GM12878 (cell line): ENCODE data around the gene PUSL1. TPM values are rescaled to one million over a fixed set of nuclear protein-coding genes. Genes with fewer than 3 reads are reported as not detected.

ENCODE experiments used
- ATAC-seq: fragments of 200-7000 bp; cut with Tn5 transposase; 3 replicates; pipeline ENCODE4 v1.9.1; 2020; ENCODE audit warnings: mild to moderate bottlenecking, moderate library complexity
- BruUV-seq: library from RNA; stranded (reverse); fragments of 400-500 nt; replicated peaks from 2 replicates; lab custom pipeline; 2021; lab: Mats Ljungman, UMichigan
- CTCF ChIA-PET: fragments of 300-600 bp; sonication (Branson Sonifier 250); formaldehyde crosslinking; extraction: SDS; loops from one replicate; lab custom pipeline; 2021; ENCODE audit warnings: inconsistent platforms; lab: Yijun Ruan, JAX
- POLR2A ChIA-PET: fragments of 350-600 bp; formaldehyde crosslinking; extraction: SDS; loops from one replicate; lab custom pipeline; 2021; ENCODE audit warnings: inconsistent platforms; lab: Charles Lee
- RAD21 ChIA-PET: fragments of 300-600 bp; sonication (Branson Sonifier 250); formaldehyde crosslinking; loops from one replicate; lab custom pipeline; 2023; ENCODE audit warnings: antibody characterized with exemption; ENCODE audit not compliant: unreplicated experiment; lab: Charles Lee
- SMC1A ChIA-PET: fragments of 300-600 bp; sonication (Branson Sonifier 250); formaldehyde crosslinking; loops from one replicate; lab custom pipeline; 2023; ENCODE audit not compliant: unreplicated experiment, uncharacterized antibody; lab: Charles Lee
- DNase-seq: peaks from one replicate; pipeline ENCODE4 v3.0.0-alpha.2; 2011; ENCODE audit warnings: low read depth, low spot score
- FAIRE-seq: peaks from 3 replicates; lab custom pipeline; 2011; peaks lifted over from hg19 to GRCh38; lab: Jason Lieb, UNC
- H2AFZ ChIP-seq: 2 replicates; pipeline ENCODE4 v1.6.0; 2011; ENCODE audit warnings: low read depth, low read length, control low read depth; ENCODE audit not compliant: control insufficient read depth
- H3K27ac ChIP-seq: 2 replicates; pipeline ENCODE4 v1.5.1; 2011; ENCODE audit warnings: control low read depth; ENCODE audit not compliant: control insufficient read depth, insufficient read depth
- H3K27me3 ChIP-seq, 2 experiments: replicated peaks in 1 of 2; 2 replicates each; pipeline versions ENCODE4 v1.6.0 to v1.6.1; 2011; ENCODE audit warnings: low read length in 1 of 2; ENCODE audit not compliant: control insufficient read depth in 2 of 2, insufficient read depth in 2 of 2
- H3K36me3 ChIP-seq, 2 experiments: 2 replicates each; pipeline ENCODE4 v1.5.1; 2011; ENCODE audit warnings: low read length in 1 of 2; ENCODE audit not compliant: control insufficient read depth in 2 of 2, insufficient read depth in 2 of 2
- H3K4me1 ChIP-seq: 2 replicates; pipeline ENCODE4 v1.6.1; 2011; ENCODE audit warnings: mild to moderate bottlenecking, low read length, moderate library complexity, mixed read lengths; ENCODE audit not compliant: control insufficient read depth, insufficient read depth
- H3K4me2 ChIP-seq: 2 replicates; pipeline ENCODE4 v1.6.0; 2011; ENCODE audit warnings: control low read depth; ENCODE audit not compliant: control insufficient read depth, insufficient read depth
- H3K4me3 ChIP-seq: fragments of 200-600 bp; sonication (generic); 2 replicates; pipeline ENCODE4 v1.5.1; 2016
- H3K79me2 ChIP-seq: 2 replicates; pipeline ENCODE4 v1.6.0; 2011; ENCODE audit warnings: low read length; ENCODE audit not compliant: control insufficient read depth, insufficient read depth
- H3K9ac ChIP-seq: 2 replicates; pipeline ENCODE4 v1.8.0; 2011; ENCODE audit warnings: low read length, control low read depth, mixed read lengths; ENCODE audit not compliant: control insufficient read depth, insufficient read depth
- H3K9me3 ChIP-seq: replicated peaks from 3 replicates; pipeline ENCODE4 v1.5.1; 2011; ENCODE audit warnings: mild to moderate bottlenecking, low read length; ENCODE audit not compliant: control insufficient read depth, insufficient read depth
- H4K20me1 ChIP-seq: 2 replicates; pipeline ENCODE4 v1.6.0; 2011; ENCODE audit not compliant: control insufficient read depth, insufficient read depth
- CBX3 ChIP-seq: fragments of 200-600 bp; sonication (generic); IDR thresholded peaks from 2 replicates; pipeline ENCODE4 v1.6.1; 2016; ENCODE audit warnings: low read depth, borderline replicate concordance
- GATAD2B ChIP-seq: fragments of 450-650 bp; conservative IDR thresholded peaks from 2 replicates; pipeline ENCODE4 v1.6.1; 2017; ENCODE audit warnings: low read depth, mild to moderate bottlenecking, moderate library complexity
- HDAC2 ChIP-seq: fragments of 200-600 bp; sonication (generic); IDR thresholded peaks from 2 replicates; pipeline ENCODE4 v1.6.1; 2017
- HDGF ChIP-seq: fragments of 450-650 bp; IDR thresholded peaks from 2 replicates; pipeline ENCODE4 v1.6.1; 2016; ENCODE audit warnings: antibody characterized with exemption
- LARP7 ChIP-seq: fragments of 450-650 bp; IDR thresholded peaks from 2 replicates; pipeline ENCODE4 v1.6.1; 2017; ENCODE audit warnings: mild to moderate bottlenecking
- NR2C1 ChIP-seq: fragments of 450-650 bp; IDR thresholded peaks from 2 replicates; pipeline ENCODE4 v1.6.1; 2017; ENCODE audit warnings: antibody characterized with exemption, mild to moderate bottlenecking, moderate library complexity
- PKNOX1 ChIP-seq: fragments of 450-650 bp; IDR thresholded peaks from 2 replicates; pipeline ENCODE4 v1.6.1; 2016; ENCODE audit warnings: mild to moderate bottlenecking
- SREBF1 ChIP-seq: IDR thresholded peaks from 2 replicates; pipeline ENCODE4 v1.6.1; 2012; ENCODE audit warnings: mild to moderate bottlenecking, low read length
- TBL1XR1 ChIP-seq: IDR thresholded peaks from 2 replicates; pipeline ENCODE4 v1.6.1; 2012; ENCODE audit warnings: low read depth, low read length, improper control_type of control experiment
- TCF7 ChIP-seq: IDR thresholded peaks from 2 replicates; pipeline ENCODE4 v1.6.1; 2014; ENCODE audit warnings: antibody characterized with exemption, borderline replicate concordance
- YBX1 ChIP-seq: fragments of 450-650 bp; IDR thresholded peaks from 2 replicates; pipeline ENCODE4 v1.6.1; 2016; ENCODE audit warnings: antibody characterized with exemption
- ZNF622 ChIP-seq: fragments of 450-650 bp; IDR thresholded peaks from 2 replicates; pipeline ENCODE4 v1.6.1; 2017; ENCODE audit warnings: mild to moderate bottlenecking, inconsistent platforms
- WGBS: methylation state at CpG from one replicate; pipeline ENCODE4 v1.1.6; 2016; ENCODE audit warnings: low lambda C conversion rate; ENCODE audit not compliant: insufficient replicate concordance, insufficient coverage; ENCODE audit errors: missing lambda C conversion rate; 5-methylcytosine and 5-hydroxymethylcytosine counted together
- in situ Hi-C: fragments of 300-500 bp; cut with MboI; formaldehyde crosslinking; loops from 9 replicates; pipeline ENCODE4 v1.14.3; 2018; ENCODE audit warnings: mixed read lengths
- intact Hi-C: fragments of 100-400 bp; cut with micrococcal nuclease; formaldehyde crosslinking; loops from one replicate; pipeline ENCODE4 v1.14.2; 2022; ENCODE audit not compliant: unreplicated experiment
- polyA plus RNA-seq, 11 experiments: library from polyadenylated mRNA; depleted of rRNA in 4 of 11; unstranded in 6 of 11; stranded (reverse) in 5 of 11; fragments of >200 nt; fragmentation: Nextera tagmentation in 4 of 11; fragmentation: Illumina TruSeq in 1 of 11; extraction: Ambion mirVana in 4 of 11; extraction: Trizol in 1 of 11; gene quantifications; 1 replicate in 1 of 11; 2 replicates in 10 of 11; pipeline versions ENCODE4 v1.2.1 to v1.2.3, GENCODE V29; 2011 to 2016; ENCODE audit warnings: inconsistent platforms in 2 of 11, missing spikeins in 2 of 11, low read depth in 1 of 11
- total RNA-seq, 4 experiments: library from RNA; depleted of rRNA in 3 of 4; stranded (reverse); fragments of >200 nt in 3 of 4; fragmentation: Illumina TruSeq in 1 of 4; extraction: Trizol in 1 of 4; gene quantifications; 2 replicates each; pipeline versions ENCODE4 v1.2.1 to v1.2.3, GENCODE V29; 2013 to 2021
- TF ChIP-seq, protein P1 (sequence below): IDR thresholded peaks from 2 replicates; pipeline ENCODE4 v1.6.1; 2012; ENCODE audit warnings: low read depth, low read length, improper control_type of control experiment
- TF ChIP-seq, protein P2 (sequence below): IDR thresholded peaks from 2 replicates; pipeline ENCODE4 v1.6.1; 2011; ENCODE audit warnings: low read depth, low read length, improper control_type of control experiment, borderline replicate concordance
- TF ChIP-seq, protein P3 (sequence below): fragments of 450-650 bp; conservative IDR thresholded peaks from 2 replicates; pipeline ENCODE4 v1.6.1; 2017; ENCODE audit warnings: mild to moderate bottlenecking, moderate library complexity
- TF ChIP-seq, protein P4 (sequence below): IDR thresholded peaks from 2 replicates; pipeline ENCODE4 v1.6.1; 2012; ENCODE audit warnings: mild to moderate bottlenecking, low read depth, low read length

Gene PUSL1
- total and polyA plus RNA-seq, 10 of the 15 experiments (the other 5 are each of a cell fraction or from before 2014, with no cell fraction given) = 0.16 to 28.4 (median 15.1) TPM

DNA sequence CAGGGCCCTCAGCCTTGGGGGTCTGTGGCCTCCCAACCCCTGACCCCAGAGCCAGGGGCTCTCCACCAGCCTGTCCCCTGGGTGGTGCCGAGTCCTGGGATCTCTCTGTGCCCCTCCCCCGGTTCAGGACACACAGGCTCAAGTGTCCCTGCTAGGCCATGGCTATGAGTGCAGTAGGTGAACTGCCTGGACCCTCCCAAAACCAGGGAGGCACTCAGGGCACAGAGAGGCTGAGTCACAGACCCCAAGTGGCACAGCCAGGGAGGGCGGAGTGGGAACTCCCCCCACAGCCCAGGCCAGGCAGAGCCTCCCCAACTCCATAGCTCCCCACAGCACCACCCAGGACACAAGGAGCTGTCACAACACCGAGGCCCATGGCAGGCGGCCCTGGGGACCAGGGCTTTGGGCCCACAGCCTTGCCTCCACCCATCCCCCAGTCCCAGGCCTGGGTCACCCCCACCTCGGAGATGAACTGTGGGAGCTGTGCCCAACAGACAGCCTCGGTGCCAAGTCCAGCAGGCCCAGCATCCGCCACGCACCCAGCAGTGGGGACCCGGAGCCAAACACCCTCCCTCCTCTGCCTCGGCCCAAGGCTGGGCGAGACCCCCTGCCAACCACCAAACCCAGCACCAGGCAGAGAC, 37.6 kb downstream of the PUSL1 start:
- Histone ChIP-seq H3K9ac (no peak overlapping the region), H3K79me2 (peaks cover 2% of the 10 kb centered on the region), H3K9me3 (no peaks in the 10 kb centered on the region), H4K20me1 (no peaks in the 10 kb centered on the region), H3K4me2 (no peak overlapping the region; the same call in 1 of the 2 replicates), H3K36me3 (peaks cover 0 to under 1% of the 10 kb centered on the region in 2 experiments; a peak in 1 of 4 replicates), H2AFZ (no peak overlapping the region), H3K4me1 (peaks cover 6% of the 10 kb centered on the region; the same call in 1 of the 2 replicates), H3K27ac (no peak overlapping the region), H3K4me3 (no peak overlapping the region), H3K27me3 (no peaks in the 10 kb centered on the region)
- ATAC-seq (no peak), FAIRE-seq (no peak), DNase-seq (no peak)
- BruUV-seq = no TSS peak
- ChIA-PET POLR2A (no interaction called here), SMC1A (no interaction called here), RAD21 (interaction anchor here (0.9 kb wide), 1 partner anchor 8 kb away, joined by 3 read pairs; no protein-coding TSS in a partner anchor), CTCF (interaction anchor here (0.7 to 1.4 kb wide), 2 partner anchors 29 to 95 kb away, joined by 3 to 4 read pairs; partner anchors contain the start of gene AURKAIP1)
- 86% methylated on average over 9 of the region's 12 CpGs for WGBS
- in situ Hi-C loops = no loop called here
- intact Hi-C loops = no loop called here
- TF ChIP-seq TCF7 = no peak
- TF ChIP-seq HDAC2 = no peak
- no peak for TF ChIP-seq CBX3
- no peak for TF ChIP-seq TBL1XR1
- no peak for TF ChIP-seq YBX1
- no peak for TF ChIP-seq ZNF622
- TF ChIP-seq, protein P1, sequence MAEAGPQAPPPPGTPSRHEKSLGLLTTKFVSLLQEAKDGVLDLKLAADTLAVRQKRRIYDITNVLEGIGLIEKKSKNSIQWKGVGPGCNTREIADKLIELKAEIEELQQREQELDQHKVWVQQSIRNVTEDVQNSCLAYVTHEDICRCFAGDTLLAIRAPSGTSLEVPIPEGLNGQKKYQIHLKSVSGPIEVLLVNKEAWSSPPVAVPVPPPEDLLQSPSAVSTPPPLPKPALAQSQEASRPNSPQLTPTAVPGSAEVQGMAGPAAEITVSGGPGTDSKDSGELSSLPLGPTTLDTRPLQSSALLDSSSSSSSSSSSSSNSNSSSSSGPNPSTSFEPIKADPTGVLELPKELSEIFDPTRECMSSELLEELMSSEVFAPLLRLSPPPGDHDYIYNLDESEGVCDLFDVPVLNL = no peak
- no peak for TF ChIP-seq GATAD2B
- no peak for TF ChIP-seq HDGF
- TF ChIP-seq, protein P2, sequence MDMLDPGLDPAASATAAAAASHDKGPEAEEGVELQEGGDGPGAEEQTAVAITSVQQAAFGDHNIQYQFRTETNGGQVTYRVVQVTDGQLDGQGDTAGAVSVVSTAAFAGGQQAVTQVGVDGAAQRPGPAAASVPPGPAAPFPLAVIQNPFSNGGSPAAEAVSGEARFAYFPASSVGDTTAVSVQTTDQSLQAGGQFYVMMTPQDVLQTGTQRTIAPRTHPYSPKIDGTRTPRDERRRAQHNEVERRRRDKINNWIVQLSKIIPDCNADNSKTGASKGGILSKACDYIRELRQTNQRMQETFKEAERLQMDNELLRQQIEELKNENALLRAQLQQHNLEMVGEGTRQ = no peak
- TF ChIP-seq SREBF1 = no peak
- no peak for TF ChIP-seq PKNOX1
- TF ChIP-seq, protein P3, sequence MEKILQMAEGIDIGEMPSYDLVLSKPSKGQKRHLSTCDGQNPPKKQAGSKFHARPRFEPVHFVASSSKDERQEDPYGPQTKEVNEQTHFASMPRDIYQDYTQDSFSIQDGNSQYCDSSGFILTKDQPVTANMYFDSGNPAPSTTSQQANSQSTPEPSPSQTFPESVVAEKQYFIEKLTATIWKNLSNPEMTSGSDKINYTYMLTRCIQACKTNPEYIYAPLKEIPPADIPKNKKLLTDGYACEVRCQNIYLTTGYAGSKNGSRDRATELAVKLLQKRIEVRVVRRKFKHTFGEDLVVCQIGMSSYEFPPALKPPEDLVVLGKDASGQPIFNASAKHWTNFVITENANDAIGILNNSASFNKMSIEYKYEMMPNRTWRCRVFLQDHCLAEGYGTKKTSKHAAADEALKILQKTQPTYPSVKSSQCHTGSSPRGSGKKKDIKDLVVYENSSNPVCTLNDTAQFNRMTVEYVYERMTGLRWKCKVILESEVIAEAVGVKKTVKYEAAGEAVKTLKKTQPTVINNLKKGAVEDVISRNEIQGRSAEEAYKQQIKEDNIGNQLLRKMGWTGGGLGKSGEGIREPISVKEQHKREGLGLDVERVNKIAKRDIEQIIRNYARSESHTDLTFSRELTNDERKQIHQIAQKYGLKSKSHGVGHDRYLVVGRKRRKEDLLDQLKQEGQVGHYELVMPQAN = no peak
- TF ChIP-seq NR2C1 = no peak
- TF ChIP-seq LARP7 = no peak
- TF ChIP-seq, protein P4, sequence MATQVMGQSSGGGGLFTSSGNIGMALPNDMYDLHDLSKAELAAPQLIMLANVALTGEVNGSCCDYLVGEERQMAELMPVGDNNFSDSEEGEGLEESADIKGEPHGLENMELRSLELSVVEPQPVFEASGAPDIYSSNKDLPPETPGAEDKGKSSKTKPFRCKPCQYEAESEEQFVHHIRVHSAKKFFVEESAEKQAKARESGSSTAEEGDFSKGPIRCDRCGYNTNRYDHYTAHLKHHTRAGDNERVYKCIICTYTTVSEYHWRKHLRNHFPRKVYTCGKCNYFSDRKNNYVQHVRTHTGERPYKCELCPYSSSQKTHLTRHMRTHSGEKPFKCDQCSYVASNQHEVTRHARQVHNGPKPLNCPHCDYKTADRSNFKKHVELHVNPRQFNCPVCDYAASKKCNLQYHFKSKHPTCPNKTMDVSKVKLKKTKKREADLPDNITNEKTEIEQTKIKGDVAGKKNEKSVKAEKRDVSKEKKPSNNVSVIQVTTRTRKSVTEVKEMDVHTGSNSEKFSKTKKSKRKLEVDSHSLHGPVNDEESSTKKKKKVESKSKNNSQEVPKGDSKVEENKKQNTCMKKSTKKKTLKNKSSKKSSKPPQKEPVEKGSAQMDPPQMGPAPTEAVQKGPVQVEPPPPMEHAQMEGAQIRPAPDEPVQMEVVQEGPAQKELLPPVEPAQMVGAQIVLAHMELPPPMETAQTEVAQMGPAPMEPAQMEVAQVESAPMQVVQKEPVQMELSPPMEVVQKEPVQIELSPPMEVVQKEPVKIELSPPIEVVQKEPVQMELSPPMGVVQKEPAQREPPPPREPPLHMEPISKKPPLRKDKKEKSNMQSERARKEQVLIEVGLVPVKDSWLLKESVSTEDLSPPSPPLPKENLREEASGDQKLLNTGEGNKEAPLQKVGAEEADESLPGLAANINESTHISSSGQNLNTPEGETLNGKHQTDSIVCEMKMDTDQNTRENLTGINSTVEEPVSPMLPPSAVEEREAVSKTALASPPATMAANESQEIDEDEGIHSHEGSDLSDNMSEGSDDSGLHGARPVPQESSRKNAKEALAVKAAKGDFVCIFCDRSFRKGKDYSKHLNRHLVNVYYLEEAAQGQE = no peak
